Measurements from ENCODE around the gene TGFB1. TPM values are rescaled to one million over a fixed set of nuclear protein-coding genes. Genes with fewer than 3 reads are reported as not detected.

Gene TGFB1
- total and polyA plus RNA-seq, 9 of the 15 experiments (the other 6 are each of a cell fraction or from before 2014, with no cell fraction given): 0.24 to 159 (median 17.2) TPM

- TF ChIP-seq ZNF436 (CRISPR knock-in tag; IDR thresholded peaks at IDR 0.05) (no peak), ASH1L (IDR thresholded peaks at IDR 0.05; ENCODE audit: borderline replicate concordance, low read depth, partially characterized antibody) (no peak), MITF (IDR thresholded peaks at IDR 0.05) (no peak), ZNF655 (CRISPR knock-in tag; IDR thresholded peaks at IDR 0.05) (no peak), VEZF1 (CRISPR knock-in tag; IDR thresholded peaks at IDR 0.05) (no peak), L3MBTL2 (IDR thresholded peaks at IDR 0.05) (no peak), SP2 (IDR thresholded peaks at IDR 0.05; ENCODE audit: extremely low read depth, low read depth, low read length, poor library complexity, severe bottlenecking) (no peak), DACH1 (IDR thresholded peaks at IDR 0.05; ENCODE audit: partially characterized antibody) (no peak), TAF15 (IDR thresholded peaks at IDR 0.05; ENCODE audit: low read depth, low read length) (no peak), GATA2 (CRISPR knock-in tag; IDR thresholded peaks at IDR 0.05) (no peak)
- TF ChIP-seq, protein P1, sequence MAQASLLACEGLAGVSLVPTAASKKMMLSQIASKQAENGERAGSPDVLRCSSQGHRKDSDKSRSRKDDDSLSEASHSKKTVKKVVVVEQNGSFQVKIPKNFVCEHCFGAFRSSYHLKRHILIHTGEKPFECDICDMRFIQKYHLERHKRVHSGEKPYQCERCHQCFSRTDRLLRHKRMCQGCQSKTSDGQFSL (CRISPR knock-in tag; IDR thresholded peaks at IDR 0.05): peak; percentile 70; the same call in 1 of the 2 replicates
- TF ChIP-seq, protein P1 (tag; IDR thresholded peaks at IDR 0.05): no peak
These were observed 1.5 kb downstream of the TGFB1 start (continued) for GRCh38 chr19:41352279-41352608.
